Pulmonary artery endothelial cell (primary cell): ENCODE measurements around the gene NUB1. TPM values are rescaled to one million over a fixed set of nuclear protein-coding genes. Genes with fewer than 3 reads are reported as not detected.

ENCODE experiments used
- DNase-seq: peaks from one replicate; pipeline ENCODE4 v3.0.0-alpha.2; 2011; ENCODE audit warnings: low read depth, low spot score
- total RNA-seq: library from RNA; depleted of rRNA; stranded (reverse); fragments of >200 nt; gene quantifications from 2 replicates; pipeline ENCODE4 v1.2.3, GENCODE V29; 2014

The NUB1 gene
- total RNA-seq, 1 donor from 2014 or later: 37.1 TPM

DNA sequence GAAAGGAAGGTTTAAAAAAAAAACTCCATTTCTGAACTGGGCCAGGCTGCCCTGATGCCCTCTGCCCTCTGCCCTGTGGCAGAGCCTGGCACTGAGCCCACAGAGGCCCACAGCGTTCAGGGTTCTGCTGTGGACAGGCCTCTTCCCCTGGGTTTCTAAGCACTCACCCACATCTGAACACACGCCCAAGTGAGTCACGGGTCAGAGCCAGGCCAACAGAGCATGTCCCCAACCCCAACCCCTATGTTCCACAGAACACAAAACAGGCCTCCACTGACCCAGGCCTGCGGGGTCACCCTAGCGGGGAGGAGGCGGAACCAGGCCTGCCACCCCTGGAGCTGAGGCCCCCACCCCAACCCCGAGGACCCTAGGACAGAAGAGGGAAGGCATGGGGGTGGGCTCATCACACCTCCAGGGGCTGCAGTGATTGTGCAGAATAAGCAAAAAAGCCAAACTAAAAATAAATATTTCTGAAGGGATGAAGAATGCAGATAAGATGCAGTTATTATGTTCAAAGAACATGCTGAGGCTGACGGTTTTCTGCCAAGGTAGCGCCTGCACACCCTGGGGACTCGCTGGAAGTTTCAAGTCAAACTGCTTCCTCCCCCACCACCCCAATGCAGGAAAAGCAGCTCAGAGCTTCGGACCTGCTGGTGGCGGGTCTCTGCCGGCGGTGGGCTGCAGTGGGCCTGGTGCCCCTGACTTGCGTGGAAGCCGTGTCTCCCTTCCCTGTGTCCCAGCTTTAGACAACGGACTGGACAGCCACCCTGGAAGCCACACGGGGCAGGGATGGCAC, 62.8 kb downstream of the NUB1 start:
- no peak for DNase-seq

DNA sequence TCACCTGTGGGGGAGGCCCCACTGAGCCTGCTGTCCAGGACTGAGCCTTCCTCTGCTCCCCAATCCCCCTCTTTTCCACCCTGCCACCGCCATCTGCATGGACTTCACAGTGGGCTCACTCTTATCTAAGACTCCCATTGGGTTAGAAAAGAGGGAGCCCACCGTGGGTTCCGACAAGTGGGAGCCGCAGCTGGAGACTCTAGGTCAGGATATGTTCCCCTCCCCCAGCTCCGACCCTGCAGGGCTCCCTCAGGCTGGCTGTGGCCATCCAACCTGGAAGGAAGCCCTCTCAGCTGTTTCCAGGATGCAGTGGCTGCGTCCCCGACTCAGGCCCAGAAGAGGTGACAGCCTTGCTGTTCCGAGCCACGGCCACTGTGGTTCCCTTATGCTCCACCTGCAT, 63.4 kb downstream of the NUB1 start:
- no peak for DNase-seq

DNA sequence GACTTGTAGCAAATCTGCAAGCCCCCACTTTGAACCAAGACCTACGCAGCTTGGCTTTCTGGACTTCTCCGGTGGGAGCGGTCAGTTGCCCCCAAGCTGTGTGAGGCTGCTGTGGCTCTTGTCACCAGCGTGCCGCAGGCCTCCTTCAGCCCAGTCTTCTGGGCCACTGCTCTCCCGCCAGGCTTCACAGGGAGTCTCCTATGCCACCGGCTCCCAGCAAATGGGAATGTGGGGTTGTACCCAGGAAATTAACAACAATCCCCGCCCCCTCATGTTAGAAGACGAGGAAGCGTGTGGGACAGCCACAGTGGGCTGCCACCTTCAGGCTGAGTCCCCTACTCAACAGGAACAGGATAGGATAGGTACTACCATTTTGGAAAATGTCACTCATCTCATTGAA, 64.0 kb downstream of the NUB1 start:
- no peak for DNase-seq

DNA sequence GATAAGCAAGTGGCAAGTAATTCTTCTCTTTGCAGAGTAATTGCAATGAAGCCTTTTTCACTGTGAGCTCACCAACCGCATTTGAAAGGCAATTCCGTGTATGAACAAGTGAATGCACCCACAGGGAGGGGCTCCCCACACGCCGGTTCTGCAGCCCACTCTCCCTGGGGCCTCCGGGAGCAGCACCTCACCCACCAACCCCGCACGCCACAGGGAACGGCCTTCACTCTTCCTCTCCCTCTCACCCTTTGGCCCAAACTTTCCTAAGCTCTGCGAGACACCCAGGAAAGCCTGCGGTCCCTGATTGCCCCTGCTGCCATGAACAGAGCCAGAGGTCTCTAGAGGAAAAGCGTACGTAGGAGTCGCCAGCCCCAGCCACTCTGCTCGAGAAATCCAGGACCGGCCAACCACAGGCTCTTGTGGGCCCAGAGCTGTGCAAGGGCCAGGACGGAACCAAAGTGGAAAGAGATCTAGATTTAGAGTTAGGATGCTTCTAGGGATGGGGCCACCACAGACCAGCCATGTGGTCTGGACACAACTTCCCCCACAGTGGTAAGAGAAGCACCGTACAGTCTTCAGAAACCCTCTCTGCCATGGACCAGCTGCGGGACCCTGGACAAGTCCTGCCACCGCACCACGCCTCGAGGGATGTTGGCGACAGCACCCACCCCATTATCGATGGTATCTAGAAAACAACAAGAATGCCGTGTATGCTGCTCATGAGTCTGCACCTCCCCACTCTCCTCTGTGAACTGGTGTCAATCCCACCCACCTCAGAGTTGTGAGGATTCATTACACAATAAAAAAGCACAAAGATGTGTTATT, 64.7 kb downstream of the NUB1 start:
- no peak for DNase-seq

DNA sequence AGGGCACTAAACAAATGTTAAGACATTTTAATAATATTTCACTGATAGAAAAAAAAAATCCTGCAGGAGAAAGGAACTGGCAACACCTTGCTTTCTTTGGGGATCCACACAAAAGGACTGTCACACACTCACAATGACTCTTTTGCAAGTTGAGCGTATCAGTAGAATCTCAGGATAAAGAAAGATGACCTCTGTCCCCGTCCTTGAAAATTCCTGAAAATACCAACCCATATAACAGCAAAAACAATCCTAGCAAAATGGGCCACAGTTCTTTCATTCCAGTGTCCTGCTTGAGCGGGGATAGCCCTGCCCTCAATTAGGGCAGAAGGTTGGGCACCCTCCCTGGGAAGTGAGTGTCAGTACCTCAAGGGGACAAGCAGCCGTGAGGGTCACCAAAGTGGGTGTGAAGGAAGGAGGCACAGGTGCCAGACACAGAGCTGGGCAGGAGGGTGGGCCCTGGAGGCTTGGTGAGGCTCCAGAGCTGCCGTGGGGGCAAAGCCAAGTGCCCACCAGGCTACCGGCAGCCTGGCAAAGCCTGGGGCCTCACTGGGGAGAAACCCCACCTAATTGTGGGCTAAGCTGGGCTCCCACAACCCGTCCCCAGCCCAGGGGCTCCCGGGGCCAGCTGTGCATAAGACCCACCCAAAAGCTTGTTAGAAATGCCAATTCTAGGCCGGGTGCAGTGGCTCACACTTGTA, 65.4 kb downstream of the NUB1 start:
- DNase-seq: no peak

DNA sequence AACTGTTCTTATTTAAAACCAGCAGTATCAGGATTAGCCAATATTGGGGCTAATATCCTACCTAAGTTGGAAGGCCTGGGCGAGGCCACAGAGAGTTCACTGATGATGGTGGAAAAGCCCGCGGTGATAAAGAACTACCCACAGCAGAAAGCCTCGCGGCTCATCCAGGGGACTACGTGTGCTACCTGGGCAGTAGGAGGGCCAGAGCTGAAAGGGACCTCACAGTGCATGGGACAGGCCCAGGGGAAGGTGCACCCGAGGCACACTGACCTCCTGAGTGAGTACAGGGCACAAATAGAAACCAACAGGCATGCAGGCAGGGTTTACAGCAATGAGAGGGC, 66.9 kb downstream of the NUB1 start:
- no peak for DNase-seq

DNA sequence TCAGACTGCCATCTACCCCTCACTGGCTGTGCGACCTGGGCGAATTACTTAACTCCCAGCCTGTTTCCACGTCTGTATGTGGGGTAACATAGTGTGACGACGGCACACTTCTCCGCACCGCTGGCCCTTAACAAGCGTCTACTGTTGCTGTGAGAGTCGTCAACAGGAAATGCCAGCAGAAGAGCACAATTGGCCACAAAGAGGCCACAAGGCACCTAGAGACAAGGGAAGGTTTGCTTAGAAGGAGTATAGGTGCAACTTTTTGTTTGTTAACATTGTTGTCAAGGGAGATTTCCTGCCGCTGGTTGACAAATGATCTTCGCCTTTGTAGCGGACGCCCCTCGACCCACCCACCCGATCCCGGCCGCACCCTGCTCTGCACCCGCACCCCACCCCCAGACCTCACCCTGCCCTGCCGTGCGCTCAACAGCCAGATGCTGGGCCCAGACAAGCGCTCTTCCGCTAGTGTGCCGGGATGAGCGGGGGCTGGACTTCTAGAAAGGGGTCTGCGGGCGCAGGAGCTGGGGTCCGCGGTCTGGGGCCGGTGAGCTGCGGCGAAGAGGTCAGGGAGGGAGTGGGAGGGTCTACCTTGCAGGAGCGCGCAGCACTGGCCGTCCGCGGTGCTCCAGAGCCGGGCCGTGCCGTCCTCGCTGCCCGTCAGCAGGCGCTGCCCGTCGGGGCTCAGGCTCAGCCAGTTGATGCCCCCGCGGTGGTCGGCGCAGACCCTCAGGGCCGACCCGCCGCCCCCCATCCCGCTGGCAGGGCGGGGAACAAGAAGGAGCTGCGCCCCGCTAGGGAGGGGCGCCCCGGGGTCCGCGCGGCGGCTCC, 67.4 kb downstream of the NUB1 start:
- no peak for DNase-seq

DNA sequence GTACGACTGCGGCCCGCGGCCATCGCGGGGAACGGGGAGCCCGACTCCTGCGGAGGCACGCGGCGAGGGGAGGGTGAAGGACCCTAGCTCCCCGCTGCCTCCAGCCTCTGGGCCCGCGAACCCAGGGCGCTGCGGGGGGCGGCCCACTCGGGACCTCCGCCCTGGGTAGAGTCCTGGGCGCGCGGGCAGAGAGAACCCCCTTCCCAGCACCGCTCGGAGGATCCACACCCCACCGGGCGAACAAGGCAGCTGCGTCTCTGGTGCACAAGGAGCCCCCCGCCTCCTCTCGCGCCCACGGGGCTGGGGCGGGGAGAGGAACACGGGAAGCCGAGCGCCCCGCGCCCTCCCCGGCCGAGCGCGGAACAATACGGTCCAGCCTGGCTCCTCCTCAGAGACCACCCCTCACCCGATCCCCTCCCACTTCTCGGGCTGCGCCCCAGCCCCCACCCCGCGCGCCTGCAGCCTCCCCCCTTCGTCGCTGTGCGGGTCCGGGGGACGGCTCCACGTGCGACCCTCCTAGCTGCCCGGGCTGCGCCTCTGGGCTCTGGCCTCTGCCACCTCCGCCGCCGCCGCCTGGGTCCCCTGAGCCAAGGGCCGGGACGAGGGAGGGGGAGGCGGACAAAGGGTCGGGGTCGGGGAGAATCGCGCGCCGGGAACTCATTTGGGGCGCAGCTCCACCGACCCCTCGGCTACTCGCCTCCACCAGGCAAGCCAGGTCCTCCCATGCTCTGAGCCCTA, 68.2 kb downstream of the NUB1 start, which contains the start of gene WDR86:
TSS of gene WDR86 (minus strand) at position 372 of the 738 bp plus-strand sequence. CDS start 449 bp downstream, outside the sequence.
- no peak for DNase-seq

DNA sequence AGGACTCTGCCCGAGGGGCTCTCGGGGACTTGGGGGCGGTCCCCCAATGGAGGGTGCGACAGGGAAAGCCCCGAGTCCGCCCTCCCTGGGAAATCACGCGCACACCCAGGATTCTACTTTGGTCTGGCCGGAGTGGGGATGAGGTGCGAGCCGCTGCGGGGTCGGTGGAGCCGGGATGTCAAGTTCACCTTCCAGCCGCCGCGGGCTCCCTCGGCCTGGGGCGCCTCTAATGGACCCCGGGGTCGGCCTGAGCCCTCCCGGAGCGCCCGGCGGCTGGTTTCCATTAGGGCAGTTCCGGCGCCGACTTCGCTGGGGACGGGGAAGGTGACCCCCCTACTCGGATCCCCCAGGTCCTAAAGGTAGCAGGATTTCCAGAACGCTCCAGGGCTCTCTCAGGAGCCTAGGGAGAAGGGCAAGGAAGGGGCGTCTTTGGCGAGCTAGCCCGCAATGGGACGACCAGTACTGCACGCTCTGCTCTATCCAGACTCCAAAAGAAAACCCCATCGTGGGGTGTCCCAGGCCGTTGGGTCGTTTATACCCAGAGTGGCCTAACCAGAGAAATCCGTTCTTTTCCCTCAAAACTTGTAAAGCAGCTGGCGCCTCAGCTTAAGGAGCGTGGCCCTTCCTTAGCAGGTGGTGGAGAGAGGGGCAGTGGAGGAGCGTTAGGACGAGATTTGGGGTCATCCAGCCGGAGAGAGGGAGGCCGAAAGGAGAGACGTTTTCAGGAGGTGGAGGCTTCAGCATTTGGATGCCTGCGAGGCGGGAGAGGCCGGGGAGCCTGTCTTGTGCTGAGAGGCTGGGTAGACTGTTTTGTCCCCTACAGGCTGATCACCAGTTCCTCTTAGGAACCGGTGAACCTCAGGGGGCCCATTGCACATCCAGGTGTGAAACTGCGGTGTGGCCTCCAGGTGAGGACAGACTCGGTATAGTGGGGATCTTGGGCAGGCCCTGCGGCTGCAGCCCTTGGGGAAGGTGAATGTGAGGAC, 69.1 kb downstream of the NUB1 start:
- DNase-seq: no peak

DNA sequence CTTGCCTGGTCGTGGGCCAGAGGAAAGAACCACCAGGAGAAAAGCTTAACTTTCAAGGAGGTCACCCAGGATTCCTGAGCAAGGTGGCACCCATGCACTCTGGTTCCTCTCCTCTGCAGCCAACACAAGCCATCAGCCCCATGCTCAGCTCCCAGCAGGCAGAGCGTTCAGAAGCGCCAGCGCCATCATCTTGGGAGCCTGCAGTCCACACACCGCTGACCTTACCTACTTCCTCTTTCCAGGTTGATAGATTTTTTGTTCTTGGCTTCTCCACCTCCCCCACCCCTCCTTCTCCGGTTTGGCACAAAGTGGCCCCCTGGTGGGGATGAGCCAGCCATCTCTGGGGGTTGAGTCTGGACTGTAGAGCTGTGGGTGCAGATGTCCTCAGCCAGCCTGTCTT, 69.9 kb downstream of the NUB1 start:
- no peak for DNase-seq

DNA sequence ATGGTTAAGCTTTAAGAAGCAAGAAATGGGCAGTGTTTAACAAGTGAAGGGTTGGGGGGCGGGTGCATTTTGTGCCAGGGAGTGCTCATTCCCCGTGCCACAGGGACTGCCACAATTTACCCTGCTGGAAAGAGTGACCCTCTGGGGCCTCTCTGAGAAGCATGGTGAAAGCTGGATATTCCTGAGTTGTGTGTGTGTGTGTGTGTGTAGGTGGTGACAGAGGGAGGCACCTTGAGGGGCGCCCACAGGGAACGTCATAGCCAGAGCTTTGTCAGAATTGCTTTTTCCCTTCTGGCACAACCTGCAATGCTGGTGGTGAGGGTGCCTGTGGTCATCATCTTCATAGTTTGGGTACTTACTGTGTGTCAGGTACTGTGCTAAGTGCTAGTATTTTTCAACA, 70.7 kb downstream of the NUB1 start:
- DNase-seq: no peak

DNA sequence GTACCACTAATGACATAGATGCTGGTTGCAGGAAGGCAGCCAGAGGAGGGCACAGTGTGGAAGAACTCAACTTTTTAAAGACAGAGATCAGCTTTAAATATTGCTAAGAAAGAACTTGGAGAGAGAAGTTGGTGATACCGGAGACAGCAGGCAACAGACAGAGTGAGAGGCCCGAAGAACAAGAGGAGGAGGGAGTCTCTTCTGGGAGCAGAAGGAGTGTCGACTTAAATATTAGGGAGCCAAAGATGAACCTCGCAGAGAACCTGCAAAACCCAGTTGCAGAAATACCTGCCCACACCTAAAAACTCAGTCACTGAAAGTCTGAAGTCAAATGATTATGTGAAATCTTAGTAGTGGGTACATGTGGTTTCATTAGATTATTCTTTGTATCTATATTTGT, 71.6 kb downstream of the NUB1 start:
- DNase-seq: no peak

DNA sequence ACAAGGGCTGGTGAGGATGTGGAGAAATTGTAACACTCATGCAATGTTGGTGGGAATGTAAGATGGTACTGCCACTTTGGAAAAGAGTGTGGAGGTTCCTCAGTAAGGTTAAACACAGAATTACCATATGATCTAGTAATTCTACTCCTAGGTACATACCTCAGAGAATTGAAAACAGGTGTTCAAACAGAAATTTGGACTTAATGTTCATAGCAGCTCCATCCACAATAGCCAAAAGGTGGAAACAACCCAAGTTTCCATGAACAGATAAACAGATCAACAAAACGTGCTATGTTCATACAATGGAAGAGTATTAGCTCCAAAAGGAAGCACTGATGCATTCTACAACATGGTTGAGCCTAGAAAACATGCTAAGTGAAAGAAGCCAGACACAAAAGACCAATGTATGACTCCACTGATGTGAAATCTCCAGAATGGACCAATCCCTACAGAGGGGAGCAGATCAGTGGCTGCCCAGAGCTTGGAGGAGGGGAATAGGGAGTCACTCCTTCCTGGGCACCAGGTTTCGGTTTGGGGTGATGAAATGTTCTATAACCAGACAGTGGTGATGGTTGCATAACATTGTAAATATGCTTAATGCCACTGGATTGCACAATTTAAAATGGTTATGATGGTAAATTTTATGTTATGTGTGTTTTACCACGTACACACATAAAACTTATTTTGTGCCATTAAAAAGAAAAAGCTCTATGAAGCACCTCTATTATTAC, 73.9 kb downstream of the NUB1 start:
- no peak for DNase-seq

DNA sequence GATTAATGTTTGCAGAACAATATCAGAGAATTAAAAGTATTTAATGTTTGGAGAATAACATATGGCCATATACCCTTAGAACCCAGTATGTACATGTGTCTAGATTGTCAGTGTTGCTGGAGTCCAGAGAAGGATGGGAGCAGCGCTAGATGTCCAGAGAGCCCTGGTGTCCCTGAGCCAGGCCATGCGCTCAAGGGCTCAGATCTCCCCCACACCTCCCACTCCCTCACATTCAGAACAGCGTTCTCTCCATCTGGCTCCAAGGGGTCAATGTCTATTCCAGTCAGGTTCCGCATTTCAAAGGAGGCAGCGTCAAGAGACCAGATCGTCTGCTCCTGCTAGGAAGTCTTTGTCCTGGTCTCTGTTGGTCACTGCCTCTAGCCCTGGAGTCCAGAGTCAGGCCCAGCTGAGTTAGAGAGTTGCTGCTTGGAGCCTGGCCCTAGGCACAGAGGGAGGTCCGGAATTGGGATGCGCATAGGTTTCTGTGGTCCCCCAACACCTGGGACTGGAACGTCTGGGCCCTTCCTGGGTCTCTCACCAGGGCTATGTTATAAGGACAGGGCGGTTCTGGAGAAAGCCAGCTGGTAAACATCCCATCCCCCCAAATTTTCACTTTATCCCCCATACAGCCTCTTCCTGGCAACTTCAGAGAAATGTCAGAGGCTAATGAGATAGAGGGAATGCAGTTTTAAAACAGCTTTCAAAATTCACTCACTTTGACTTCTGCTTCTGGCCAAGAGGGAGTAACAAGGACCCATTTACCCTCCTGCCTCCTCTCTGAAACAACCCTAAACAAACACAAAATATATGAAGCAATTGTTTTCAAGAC, 74.7 kb downstream of the NUB1 start:
- DNase-seq: no peak

DNA sequence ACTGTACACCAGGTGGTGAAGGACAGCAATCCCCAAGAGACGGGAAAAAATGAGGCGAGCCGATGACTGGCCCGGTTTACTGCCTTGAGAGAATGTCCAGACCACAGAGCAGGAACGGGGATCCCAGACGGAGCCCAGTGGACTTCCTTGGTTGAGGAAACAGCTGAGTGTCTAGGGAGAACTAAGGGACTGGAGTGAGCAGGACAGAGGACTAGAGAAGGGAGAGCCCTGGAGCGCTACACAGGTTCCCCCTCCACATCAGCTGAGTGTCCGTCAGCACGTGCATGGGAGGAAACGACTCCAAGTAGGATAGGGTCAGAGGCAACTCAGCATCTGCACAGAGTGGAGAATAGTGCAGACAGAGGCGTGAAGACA, 75.3 kb downstream of the NUB1 start:
- no peak for DNase-seq

DNA sequence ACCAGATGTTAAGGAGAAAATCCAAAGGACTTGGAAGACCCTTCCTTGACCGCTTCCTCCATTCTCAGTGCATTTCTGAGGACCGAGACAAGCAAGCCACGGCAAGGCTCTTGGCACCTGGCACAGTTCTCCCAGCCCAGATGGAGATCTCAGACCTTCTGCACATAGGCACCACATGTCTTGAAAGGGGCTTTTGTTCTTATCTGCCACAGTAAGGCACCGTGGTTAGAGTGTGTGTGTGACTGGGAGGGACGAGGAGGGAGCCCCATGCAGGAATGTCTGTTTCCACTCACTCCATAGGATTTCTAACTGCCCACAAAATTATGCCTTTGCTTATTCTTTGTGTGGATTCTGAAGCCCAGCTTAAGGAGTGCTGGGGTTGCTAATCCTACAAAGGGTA, 78.5 kb downstream of the NUB1 start:
- no peak for DNase-seq

DNA sequence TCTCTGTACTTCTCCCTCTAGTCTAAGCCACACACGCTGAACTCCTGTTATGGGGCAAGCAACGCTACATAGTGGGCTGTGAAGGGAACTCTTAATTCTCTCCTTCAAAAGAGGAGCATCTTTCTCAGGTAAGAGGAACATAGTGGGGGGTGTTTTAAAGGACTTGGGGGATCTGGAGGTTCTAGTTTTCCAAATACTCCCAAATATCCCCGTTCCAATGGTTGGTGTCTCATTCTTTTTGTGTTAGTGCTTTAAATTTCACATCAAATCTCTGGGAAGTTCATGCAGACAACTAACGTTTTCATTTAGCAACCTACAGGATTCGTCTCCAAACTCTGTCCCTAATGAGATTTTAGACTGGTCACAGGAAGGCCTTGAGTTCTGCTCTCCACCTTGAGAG, 80.6 kb downstream of the NUB1 start:
- DNase-seq: no peak

DNA sequence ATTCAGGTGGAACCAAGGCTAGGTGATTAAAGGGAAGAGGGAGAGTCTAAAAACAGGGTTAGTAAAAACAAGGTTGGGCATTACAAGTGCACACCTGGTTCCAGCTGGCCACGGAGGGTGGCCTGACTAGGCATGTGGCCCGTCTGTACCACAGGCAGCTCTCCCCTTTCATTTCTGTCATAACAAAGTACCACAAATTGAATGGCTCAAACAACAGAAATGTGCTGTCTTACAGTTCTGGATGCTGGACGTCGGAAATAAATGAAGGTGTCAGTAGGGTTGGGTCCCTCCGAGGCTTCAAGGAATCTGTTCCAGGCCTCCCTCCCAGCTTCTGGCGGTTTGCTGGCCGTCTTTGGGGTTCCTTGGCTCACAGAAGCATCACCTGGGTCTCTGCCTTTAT, 81.6 kb downstream of the NUB1 start:
- no peak for DNase-seq
